HG03521 (cell line): Measurements from ENCODE around the gene DPYSL3.

Experiments
- ATAC-seq: cut with Tn5 transposase; IDR thresholded peaks from one replicate; pipeline ENCODE4 v1.9.1; 2021; ENCODE audit warnings: mild to moderate bottlenecking, moderate library complexity; ENCODE audit not compliant: unreplicated experiment

DPYSL3 gene

DNA sequence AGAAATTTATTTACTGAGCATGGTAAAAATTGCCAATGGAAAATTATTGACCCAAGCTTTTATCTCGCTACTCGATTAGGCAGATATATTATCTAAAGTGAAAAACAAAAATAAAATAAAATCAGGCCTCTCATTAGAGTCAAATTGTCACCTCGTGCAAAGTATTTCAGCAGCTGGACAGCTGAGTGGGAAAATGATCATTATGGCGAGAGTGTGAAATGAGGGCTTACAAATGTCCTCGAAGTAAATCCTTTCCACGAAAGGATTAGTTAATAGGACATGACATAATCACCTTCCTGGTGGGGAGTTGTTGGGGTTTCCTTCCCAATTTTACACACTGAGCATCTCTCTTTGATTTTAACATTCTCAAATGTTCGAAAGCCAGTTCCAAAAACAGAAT, 5.4 kb upstream of the DPYSL3 start:
- ATAC-seq: no peak

DNA sequence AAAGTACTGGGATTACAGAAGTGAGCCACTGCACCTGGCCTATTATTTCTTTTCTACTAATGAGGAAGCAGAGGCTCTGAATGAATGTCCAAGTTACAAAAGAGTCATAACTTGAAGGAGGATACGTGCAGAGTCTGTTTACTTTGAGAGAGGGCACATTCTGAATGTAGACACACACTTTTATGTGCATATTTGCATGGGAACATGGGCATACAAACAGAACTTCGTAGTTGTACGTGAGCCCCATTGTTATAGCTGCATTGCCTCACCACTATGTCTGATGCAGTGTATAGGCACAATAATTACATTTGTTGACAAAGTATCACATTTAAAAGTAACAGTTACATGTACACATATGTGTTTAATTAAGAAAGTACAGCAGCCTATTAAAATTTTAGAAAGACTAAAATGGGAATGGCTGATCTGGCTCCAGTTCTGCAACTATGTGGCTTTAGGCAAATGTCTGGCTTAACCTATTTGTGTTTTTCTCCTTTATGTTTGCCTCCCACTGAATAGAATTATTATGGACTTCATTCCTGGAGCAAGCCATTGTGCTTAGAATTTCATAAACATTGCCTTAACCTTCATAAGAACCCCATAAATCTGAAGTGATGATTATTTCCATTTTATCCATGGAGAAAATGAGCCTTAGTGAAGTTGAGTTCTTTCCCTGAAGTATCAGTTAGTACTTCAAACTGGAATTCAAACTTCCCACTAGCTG, 3.0 kb upstream of the DPYSL3 start:
- ATAC-seq: no peak

DNA sequence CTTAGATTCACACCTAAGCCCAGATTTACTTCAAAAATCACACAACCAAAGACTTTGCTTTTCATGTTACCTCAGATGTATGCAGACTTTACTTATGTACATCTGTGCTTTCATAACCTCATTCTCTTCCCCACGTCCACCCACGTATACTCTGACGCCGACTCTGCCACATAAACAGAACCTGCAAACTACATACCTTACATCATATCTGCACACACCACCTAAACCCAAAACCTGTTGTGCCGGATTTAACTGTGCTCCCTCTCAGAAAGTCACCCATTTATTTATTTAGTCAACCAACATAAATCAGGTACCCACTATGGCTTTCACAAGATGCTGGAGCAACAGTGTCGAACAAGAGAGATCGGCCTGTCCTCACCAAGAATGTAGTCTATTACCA, 1.0 kb upstream of the DPYSL3 start:
- no peak for ATAC-seq

DNA sequence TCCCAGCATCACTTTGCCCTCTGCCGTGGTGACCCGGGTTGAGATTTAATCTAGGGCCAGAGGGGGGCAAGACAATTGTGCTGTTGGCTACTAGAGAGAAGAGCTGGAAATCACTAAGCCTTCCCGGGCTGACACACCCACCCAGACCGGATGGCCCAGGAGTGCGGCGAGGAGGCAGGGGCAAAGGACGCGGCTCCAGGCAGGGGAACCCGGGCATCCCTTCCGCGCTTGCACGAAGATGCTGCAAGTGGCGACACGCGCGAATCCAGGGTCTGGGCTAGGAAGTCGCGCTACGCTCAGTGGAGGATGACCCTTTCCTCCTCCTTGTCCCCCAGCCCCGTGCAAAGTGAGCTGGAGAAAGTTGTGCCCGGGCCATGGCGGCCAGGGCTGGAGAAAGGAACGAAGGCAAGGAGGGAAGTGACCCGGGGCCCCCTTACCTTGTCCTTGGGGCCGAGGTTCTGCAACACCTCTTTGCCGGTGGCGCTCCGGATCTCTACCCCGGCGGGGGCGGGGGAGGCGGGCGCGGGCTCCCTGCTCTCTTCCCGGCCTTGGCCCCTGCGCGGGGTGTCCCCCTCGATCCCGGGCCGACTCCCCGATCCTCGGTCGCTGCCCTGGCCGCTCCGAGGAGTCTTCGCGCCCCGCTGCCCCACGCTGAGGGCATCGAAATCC, 693 bp downstream of the DPYSL3 start:
- no peak for ATAC-seq

DNA sequence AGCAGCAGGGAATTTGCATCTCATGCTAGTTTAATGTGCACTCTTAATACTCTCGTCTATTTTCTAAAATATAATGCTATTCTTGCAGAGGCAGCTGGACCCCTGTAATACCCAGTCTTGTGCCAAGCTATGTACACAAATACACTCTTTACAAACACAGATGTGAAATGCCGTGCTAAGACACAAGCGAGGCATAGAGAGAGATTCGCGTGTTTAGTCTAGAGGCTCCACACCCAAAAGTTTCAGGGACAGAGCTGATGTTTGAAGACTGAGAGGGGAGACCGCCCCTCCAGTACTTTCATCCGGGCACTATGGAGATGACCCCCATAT, 1.2 kb downstream of the DPYSL3 start:
- no peak for ATAC-seq

DNA sequence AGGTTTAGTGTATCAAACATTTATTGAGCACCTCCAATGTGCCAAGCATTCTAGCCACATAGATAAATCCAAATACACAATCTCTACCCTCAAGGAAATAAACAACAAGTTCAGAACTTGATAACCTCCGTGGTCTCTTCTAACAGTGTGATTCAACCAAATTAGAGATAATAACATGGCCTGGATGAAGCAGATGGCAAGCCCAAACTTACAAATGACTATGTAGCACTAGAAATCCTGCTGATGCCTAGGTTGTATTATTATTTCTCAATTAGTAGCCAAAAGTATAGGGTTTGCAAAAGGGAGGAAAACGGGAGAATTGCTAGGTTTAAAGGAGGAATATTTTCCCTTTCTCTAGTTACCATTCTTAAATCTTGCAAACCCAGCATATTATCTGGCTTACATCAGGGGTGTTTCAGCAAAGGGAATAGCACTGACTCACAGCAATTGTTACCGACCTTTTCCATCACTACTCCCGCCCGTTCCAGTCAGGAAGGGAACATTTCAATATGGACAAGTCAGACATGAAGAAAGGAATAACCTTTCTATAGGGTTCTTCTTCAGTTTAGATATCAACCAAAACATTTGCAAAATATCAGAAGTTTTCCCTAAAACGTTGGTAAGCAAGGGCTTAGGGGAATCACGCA, 2.3 kb downstream of the DPYSL3 start:
- ATAC-seq: no peak

DNA sequence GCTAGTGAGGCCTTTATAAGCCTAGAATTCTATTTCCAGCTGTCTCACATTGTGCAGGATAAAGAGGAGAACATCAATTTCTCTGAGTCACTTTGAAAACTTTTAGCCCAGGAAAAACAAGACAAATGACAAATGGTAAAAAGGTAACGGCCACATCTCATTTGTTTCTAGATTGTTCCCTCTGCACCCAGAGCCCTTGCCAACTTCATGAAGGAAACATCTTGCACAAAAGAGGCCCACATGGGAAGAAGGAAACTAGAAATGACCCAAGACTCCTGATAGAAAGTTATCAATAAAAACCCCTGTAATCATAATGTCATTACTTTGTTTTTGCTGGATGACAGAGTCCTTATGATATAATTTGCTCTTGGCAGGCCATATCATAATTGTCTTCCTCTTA, 5.3 kb downstream of the DPYSL3 start:
- ATAC-seq: no peak

DNA sequence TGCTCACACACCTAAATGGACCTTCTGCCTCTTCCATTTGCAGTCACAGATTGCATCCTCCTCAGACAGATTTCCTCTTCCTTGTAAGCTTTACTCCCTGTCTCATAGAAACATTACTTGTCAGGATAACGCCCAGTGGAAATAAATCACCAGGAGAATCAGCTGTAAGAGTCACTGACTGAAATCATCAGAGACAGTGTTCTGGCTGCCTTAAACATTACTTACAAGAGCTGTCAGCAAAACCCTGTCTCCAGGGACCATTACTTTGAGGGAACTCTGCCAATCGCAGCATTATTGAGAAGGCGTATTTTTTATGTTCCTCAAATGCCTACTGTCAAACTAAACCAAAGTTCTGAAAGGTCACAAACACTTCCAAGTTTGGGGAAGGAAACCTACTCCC, 5.9 kb downstream of the DPYSL3 start:
- no peak for ATAC-seq

DNA sequence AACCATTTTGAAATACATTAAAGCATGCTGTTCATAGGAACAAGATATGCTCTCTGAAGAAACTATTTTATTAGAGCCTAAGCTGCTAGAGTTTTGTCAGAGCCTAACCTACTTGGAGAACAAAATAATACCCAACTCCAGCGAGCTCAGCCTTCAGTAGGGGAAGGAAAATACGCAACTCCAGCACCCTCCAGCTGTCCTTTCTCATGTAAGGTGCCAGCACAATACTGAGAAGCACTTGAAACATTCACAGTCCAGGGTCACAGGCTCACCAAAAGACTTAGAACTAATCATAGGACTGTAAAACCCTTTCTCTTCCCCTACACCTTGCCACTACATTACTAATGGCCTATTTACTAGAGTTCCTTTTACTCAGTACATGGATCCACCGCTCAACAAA, 18.9 kb downstream of the DPYSL3 start:
- no peak for ATAC-seq

DNA sequence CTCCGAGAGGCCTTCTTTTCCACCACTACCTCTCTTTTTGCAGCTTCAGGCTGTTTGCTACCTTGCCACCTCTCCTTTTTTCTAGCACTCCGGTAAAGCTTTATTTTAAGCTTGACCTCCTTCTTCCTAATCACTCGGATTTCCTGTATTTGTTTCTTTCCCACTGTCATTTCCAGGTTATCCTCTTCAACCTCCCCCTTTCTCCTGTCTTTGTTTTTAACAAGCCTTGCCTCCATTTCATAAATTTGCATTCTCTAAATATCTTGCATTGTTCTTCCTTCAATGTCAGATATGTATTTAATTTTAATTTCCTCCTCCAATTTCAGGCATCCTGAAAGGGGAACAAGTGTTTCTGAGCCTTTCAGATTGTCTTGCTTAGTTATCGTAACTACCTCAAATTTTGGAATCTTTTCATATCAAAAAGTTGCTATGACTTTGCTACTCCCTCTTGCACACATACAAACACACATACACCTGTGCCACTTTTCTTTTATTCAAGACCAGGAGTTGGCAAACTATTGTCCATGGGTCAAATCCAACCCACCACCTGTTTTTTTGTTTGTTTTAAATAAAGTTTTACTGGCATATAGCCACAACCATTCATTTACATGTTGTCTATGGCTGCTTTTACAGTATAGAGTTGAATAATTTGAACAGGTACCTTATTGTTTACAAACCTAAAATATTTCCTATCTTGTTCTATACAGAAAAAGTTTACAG, 22.7 kb downstream of the DPYSL3 start:
- no peak for ATAC-seq

DNA sequence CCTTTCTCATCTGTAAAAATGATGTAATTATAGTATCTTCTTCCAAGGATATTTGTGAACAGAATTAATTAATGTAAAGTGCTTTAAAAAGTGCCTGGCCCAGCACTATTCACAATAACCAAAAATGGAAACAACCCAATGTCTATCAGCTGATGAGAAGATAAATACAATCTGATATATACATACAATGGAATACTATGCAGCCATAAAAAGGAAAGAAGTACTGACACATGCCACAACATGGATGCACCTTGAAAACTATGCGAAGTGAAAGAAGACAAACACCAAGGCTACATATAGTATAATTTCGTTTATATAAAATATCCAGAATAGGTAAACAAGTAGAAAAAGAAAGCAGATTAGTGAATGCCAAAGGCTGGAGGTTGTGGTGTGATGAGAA, 24.1 kb downstream of the DPYSL3 start:
- ATAC-seq: no peak

DNA sequence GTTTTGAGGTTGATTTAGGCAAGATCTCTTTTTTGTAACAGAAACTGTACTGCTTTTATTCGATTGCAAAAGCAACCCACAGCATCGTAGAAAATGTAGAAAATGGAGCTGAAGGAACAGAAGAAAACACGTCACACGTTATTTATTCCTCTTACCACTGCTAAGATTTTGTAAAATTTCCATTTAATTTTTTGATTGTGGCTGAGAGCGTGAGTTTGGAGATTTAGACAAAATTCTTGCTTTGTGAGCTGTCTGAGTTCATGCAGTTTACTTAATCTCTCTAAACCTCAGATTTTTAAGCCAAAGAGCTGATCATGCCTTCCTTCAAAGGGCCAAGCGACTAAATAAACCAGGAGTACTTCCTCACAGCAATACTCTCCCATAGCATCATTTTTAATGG, 24.8 kb downstream of the DPYSL3 start:
- ATAC-seq: no peak

DNA sequence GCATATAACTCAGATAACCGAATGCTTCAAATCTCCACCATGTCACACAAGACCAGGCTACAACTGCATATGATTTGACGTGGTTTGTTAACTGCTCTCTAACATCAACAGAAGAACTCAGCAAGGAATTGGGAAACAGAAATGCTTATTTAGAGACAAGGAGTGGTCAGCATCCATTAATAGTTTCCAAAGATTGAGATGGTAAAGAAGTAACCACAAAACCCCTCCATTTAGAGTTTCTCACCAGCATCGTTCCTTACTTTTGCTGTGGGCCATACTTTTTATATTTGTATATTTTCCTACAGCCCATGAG, 25.2 kb downstream of the DPYSL3 start:
- ATAC-seq: no peak

DNA sequence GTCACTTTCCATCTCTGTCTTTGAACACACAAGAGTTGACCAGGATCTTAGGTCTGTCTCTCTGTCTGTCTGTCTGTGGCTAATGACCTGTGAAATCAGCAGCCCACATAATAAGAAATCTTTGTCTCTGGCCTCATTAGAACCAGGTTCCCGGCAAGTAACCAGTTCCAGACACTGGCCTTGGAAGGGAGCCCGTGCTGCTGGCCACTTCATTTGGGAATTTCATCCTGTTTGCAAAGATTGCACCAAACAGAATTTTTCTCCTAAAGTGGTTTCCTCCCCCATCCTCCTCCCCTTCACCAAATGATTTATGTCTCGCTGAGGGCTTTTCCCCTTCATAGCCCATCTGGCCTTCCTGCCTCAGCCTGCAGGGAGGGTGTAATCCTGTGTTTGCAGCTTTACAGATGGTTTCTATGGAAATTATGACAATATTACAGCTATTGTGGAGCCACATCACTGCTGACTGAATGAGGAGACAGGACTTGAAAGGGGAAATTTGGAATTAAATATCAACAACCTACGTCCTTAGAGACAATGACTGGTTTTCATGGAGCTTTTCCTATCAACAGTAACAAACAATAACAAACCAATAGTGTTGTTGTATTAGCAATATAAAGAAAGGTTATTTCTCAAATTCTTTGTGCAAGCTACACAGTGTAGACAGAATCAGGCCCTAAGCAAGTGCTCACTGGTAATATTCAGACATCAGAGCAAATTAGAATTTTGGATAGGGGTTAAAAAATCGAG, 25.7 kb downstream of the DPYSL3 start:
- ATAC-seq: no peak

DNA sequence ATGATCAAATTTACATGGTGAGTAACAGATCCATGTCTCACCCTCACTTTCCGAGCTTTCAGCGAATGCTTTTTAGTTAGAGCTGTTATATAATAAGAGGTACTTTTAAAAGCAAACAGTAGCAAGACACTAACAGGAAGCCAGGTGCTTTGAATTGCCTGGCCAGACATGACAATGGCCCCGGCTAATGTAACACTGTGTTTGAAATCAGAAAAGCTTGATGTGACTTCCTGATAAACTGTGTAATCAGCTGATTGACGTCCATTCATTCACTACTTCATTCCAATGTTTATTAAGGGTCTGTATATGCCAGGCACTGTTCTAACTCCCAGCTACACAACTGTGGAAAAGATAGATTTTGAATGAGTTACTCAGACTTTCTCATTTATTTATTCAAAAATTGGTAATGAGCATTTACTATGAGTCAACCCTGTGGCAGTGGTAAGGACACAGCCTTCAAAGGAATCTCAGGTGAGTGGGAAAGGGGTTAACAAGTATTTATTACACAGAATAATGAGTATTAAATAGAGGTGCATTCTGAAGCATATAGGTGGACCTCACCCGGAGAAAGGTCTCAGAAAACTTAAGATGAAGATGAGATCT, 26.6 kb downstream of the DPYSL3 start:
- no peak for ATAC-seq

DNA sequence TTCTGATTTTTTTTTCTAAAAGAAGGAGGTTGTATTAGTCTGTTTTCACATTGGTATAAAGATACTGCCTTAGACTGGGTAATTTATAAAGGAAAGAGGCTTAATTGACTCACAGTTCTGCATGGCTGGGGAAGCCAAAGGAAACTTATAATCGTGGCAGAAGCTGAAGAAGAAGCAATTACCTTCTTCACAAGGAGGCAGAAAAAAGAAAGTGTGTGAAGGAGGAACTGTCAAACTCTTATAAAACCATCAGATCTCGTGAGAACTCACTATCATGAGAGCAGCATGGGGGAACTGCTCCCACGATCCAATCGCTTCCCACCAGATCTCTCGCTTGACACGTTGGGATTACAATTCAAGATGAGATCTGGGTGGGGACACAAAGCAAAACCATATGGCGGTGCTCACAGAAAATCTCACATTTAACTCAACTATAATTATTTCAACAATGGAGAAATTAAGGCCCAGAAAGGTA, 27.1 kb downstream of the DPYSL3 start:
- ATAC-seq: no peak

DNA sequence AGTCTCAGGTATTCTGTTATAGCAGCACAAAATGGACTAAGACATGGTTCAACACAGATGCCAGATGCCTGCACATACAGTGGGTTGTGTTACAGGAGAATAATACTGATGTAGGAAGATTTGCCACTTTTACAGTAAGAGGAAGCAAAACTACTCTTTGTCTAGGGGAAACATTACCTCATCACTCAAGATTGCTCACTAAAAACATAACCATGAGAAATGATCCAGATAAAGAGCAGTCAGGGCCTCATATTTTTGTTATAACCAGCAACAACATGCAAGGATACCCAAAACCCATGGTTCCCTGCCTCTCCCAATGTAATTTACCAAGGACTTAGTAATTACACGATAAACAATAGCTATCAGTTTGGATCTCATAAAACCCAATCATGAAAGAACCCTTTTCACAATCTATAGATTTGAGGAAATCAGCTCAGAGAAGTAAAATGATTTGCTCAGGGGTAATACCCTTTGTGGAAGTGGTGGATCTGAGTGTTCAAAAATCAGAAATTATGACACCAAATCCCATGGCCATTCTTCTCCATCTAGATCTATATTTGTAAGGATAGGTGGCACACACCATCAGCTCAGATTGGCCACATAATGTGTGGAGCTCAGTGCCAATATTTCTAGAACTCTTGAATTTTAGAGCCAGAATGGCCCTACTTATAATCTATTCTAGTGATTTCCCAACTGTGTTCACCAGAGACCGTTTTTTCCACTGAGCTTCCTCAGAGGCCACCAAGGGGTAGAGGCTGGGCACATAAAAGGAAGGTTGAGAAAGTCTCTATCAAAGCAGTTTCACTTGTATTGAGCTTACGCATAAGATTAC, 27.8 kb downstream of the DPYSL3 start:
- peak; percentile 62 for ATAC-seq

DNA sequence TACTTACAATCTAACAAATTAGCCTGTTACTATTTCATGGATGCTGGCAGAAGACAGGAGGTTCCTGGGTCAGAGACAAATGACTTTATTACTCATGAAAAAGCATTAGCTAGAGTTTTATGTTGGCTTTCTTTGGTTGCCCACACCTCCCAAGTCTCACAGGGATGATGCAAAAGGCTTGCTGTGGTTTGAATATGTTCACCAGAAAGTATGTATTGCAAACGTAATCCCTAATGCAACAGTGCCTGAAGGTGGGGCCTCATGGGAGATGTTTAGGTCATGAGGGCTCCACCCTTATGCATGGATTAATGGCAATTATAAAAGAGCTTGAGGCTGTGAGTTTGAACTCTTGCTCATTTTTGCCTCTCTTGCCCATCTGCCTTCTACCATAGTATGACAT, 28.5 kb downstream of the DPYSL3 start:
- peak; percentile 9 for ATAC-seq

DNA sequence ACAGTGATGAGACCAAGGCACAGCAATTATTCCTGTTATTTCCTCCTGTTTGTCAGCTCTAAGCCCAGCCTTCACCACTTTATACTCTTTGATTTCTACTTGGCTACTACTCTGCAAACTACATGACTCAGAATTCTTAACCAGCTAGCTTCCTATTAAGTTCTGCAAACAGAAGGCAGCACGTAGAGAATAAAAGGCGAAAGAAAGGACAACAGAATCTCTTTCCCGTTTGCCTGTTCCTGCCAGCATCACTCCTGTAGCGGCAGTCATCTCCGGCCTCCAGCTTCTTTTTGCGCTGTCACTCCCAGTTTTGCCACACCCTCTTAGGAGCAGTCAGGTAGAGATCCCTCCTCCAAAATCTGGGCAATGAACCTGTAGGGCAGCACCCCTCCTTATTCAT, 29.9 kb downstream of the DPYSL3 start:
- no peak for ATAC-seq

DNA sequence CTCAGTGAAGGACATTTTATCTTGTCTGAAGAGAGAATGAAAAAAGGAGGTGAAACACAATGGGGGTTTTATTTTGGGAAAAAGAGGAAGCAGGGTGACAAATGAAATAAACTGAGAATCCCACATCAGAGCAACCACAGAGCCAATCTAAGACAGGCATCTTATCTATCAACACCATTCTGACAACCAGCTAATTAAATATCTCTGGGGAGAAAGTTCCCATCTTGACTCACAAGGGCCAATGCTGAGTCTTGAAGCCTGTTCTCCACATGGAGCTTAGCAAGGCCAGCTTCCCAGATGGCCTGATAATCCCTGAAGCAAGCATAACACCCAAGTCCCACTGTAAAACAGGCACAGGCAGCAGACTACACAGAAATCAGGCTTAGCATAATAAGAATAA, 30.4 kb downstream of the DPYSL3 start:
- ATAC-seq: no peak
